SK-N-SH treated with all-trans-retinoic acid at 6 μM for 48 hours (cell line): ENCODE data around the gene GRK5.

Experiments
- CSDC2 ChIP-seq: fragments of 250-450 bp; sonication (Bioruptor Pico); IDR thresholded peaks from 2 replicates; pipeline ENCODE4 v1.5.0; 2020; ENCODE audit warnings: mild to moderate bottlenecking, moderate library complexity
- OSR1 ChIP-seq: fragments of 250-450 bp; sonication (Bioruptor Pico); IDR thresholded peaks from 2 replicates; pipeline ENCODE4 v1.8.0; 2022; ENCODE audit warnings: moderate library complexity, mild to moderate bottlenecking, inconsistent platforms
- PATZ1 ChIP-seq: fragments of 250-450 bp; sonication (Bioruptor Pico); IDR thresholded peaks from 2 replicates; pipeline ENCODE4 v1.8.0; 2020; ENCODE audit warnings: mild to moderate bottlenecking, moderate library complexity, borderline replicate concordance
- PPARA ChIP-seq: fragments of 250-450 bp; sonication (Bioruptor Pico); IDR thresholded peaks from 2 replicates; pipeline ENCODE4 v1.5.0; 2020; ENCODE audit warnings: mild to moderate bottlenecking, borderline replicate concordance
- RARB ChIP-seq: fragments of 250-450 bp; sonication (Bioruptor Pico); IDR thresholded peaks from 2 replicates; pipeline ENCODE4 v1.8.0; 2021; ENCODE audit warnings: mild to moderate bottlenecking, moderate library complexity
- TSHZ2 ChIP-seq: fragments of 250-450 bp; sonication (Bioruptor Pico); IDR thresholded peaks from 2 replicates; pipeline ENCODE4 v1.5.0; 2020; ENCODE audit warnings: mild to moderate bottlenecking, moderate library complexity
- ZC3H10 ChIP-seq: fragments of 250-450 bp; sonication (Bioruptor Pico); IDR thresholded peaks from 2 replicates; pipeline ENCODE4 v1.5.1; 2021; ENCODE audit warnings: mild to moderate bottlenecking, moderate library complexity
- ZFP3 ChIP-seq: fragments of 250-450 bp; sonication (Bioruptor Pico); IDR thresholded peaks from 2 replicates; pipeline ENCODE4 v1.5.0; 2020; ENCODE audit warnings: mild to moderate bottlenecking, moderate library complexity
- ZFP30 ChIP-seq: fragments of 450-650 bp; formaldehyde crosslinking; IDR thresholded peaks from 2 replicates; pipeline ENCODE4 v1.5.0; 2022; ENCODE audit warnings: mild to moderate bottlenecking, moderate library complexity
- ZNF565 ChIP-seq: fragments of 450-650 bp; formaldehyde crosslinking; conservative IDR thresholded peaks from 2 replicates; pipeline ENCODE4 v1.5.0; 2020; ENCODE audit warnings: low read depth, mild to moderate bottlenecking, moderate library complexity
- ZNF70 ChIP-seq: fragments of 450-650 bp; formaldehyde crosslinking; IDR thresholded peaks from 2 replicates; pipeline ENCODE4 v1.5.0; 2020; ENCODE audit warnings: mild to moderate bottlenecking, moderate library complexity
- ZNF8 ChIP-seq: fragments of 450-650 bp; formaldehyde crosslinking; IDR thresholded peaks from 2 replicates; pipeline ENCODE4 v1.5.0; 2020; ENCODE audit warnings: mild to moderate bottlenecking, moderate library complexity
- TF ChIP-seq, protein P1 (sequence below): fragments of 250-450 bp; sonication (Bioruptor Pico); IDR thresholded peaks from 2 replicates; pipeline ENCODE4 v1.8.0; 2021; ENCODE audit warnings: low read depth, mild to moderate bottlenecking, moderate library complexity, borderline replicate concordance
- TF ChIP-seq, protein P2 (sequence below): fragments of 250-450 bp; sonication (Bioruptor Pico); IDR thresholded peaks from 2 replicates; pipeline ENCODE4 v1.5.1; 2020; ENCODE audit warnings: low read depth, mild to moderate bottlenecking, moderate library complexity

DNA sequence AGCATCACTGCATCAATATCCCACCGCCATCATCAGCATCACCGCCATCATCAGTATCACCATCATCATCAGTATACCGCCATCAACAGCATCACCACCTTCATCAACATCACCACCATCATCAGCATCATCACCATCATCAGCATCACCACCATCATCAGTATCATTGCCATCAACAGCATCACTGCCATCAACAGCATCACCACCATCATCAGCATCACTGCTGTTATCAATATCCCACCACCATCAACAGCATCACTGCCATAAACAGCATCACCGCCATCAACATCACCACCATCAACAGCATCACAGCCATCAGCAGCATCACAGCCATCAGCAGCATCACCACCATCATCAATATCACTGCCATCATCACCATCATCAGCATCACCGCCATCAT, 219.3 kb downstream of the GRK5 start:
- TF ChIP-seq ZNF70 (CRISPR knock-in tag) (no peak), CSDC2 (CRISPR knock-in tag) (no peak), TSHZ2 (no peak), PATZ1 (CRISPR knock-in tag) (no peak), ZFP30 (CRISPR knock-in tag) (no peak), ZC3H10 (CRISPR knock-in tag) (no peak), PPARA (CRISPR knock-in tag) (no peak), ZNF8 (no peak), RARB (no peak), ZFP3 (CRISPR knock-in tag) (no peak), OSR1 (CRISPR knock-in tag) (no peak), ZNF565 (CRISPR knock-in tag) (no peak)
- TF ChIP-seq, protein P1, sequence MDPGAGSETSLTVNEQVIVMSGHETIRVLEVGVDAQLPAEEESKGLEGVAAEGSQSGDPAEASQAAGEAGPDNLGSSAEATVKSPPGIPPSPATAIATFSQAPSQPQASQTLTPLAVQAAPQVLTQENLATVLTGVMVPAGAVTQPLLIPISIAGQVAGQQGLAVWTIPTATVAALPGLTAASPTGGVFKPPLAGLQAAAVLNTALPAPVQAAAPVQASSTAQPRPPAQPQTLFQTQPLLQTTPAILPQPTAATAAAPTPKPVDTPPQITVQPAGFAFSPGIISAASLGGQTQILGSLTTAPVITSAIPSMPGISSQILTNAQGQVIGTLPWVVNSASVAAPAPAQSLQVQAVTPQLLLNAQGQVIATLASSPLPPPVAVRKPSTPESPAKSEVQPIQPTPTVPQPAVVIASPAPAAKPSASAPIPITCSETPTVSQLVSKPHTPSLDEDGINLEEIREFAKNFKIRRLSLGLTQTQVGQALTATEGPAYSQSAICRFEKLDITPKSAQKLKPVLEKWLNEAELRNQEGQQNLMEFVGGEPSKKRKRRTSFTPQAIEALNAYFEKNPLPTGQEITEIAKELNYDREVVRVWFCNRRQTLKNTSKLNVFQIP (CRISPR knock-in tag) = no peak
- TF ChIP-seq, protein P2, sequence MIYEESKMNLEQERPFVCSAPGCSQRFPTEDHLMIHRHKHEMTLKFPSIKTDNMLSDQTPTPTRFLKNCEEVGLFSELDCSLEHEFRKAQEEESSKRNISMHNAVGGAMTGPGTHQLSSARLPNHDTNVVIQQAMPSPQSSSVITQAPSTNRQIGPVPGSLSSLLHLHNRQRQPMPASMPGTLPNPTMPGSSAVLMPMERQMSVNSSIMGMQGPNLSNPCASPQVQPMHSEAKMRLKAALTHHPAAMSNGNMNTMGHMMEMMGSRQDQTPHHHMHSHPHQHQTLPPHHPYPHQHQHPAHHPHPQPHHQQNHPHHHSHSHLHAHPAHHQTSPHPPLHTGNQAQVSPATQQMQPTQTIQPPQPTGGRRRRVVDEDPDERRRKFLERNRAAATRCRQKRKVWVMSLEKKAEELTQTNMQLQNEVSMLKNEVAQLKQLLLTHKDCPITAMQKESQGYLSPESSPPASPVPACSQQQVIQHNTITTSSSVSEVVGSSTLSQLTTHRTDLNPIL (CRISPR knock-in tag) = no peak
